ENCODE measurements around the gene MINDY2.

GRCh38 chr15:58726867-58727266, 44.2 kb upstream of the MINDY2 start:
- TF ChIP-seq CTCF (IDR thresholded peaks at IDR 0.05) (no peak), POLR2AphosphoS5 (IDR thresholded peaks at IDR 0.05; ENCODE audit: insufficient read depth in 1 of 2, low read depth in 1 of 2) (no peak), POLR2A (IDR thresholded peaks at IDR 0.05) (no peak)
